CMK (cell line): ENCODE data around the gene BASP1.
"Not testable (repeated sequence)": the region's sequence is repeated elsewhere in the genome, so short reads cannot be mapped to it uniquely, and the experiment has no call there.

Experiments used
- DNase-seq: peaks from one replicate; pipeline ENCODE4 v3.0.0-alpha.2; 2010; ENCODE audit warnings: low read depth

Gene BASP1

DNA sequence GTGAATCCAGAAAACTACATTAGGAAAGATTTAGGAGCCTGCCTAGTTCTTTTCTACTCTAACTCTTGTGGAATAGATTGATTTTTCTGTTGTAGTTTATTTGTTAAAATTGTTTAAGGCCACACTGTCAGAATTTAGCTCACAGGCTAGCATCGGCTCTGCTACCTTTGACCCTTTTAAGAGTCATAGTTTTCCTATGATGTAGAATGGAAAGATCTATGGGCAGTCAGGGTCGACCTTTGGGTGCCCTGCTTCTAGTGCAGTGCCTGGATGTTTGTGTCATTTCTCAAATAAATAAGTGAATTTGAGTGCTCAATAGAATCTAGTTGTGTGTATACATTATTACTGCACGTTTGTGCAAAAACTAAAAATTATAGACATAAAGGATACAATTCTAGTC is 38.7 kb downstream of the BASP1 start:
- no peak for DNase-seq

DNA sequence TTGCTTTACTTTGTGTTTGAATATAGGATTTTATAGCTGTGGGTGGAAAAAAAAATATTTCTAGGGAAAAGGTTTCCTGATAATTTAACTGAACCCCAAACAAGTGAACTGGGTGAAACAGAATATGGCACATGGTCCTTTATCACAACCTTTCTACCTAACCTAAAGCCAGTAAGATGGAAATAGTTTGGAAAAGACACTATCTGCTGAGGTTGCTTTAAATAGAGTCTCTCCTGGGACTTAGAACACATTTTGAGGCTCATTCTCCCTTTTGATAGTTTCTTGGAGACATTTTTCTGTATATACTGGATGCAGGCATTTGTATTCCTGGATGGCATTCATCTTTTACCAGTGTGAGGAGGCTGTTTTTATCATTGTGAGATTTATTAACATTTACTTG is 39.4 kb downstream of the BASP1 start:
- DNase-seq, result no peak

DNA sequence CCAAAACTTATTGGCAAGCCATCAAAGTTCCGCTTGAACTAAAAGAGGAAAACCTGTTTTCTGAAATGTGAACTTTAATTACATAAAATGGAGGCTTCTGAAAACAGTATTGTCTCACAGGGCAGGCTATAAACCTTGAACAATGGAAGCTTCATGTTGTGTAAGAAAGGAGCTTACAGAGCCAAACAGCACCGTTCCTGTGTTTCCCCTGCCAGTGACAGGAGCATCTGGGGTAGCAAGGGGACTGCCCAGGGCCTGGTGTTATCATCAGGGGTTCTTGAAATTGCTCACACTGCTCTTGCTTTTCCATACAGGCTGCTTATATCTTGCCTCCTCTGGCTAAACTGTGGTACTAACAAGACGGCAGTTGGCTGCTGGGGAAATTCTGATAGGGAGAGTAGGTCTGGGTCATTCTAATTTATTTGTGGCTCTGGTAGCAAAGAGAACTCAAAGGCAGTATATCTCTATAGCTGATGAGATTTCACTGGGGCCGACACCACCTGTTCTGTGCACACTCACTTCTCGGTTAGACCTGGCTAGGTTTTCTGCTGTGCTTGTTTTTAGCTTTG is 40.4 kb downstream of the BASP1 start:
- no peak for DNase-seq

DNA sequence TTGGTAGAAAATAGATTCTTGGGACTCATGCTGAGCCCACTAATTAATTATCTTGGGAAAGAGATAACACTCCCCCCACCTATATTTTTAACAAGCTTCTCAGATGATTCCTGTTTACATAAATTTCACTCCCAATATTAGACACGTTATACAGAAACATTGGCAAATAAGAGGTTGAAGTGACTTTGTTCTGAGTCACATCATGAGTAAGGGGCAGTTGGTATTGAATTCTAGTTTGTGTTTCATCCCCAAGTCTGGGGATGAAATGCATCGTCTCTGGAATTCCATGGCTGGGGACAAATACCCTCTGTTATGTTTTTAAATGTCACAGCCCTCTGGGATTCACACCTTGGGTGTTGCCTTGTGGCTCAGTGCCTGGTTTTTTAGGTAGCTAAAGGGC is 41.0 kb downstream of the BASP1 start:
- no peak for DNase-seq

DNA sequence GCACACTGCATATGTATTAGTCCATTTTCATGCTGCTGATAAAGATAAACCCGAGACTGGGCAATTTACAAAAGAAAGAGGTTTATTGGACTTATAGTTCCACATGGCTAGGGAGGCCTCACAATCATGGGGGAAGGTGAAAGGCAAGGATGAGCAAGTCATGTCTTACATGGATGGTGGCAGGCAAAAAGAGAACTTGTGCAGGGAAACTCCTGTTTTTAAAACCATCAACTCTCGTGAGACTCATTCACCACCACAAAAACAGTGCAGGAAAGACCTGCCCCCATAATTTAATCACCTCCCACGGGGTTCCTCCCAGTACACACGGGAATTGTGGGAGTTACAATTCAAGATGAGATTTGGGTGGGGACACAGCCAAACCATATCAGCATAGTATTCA is 41.6 kb downstream of the BASP1 start:
- DNase-seq, result not testable (repeated sequence)

DNA sequence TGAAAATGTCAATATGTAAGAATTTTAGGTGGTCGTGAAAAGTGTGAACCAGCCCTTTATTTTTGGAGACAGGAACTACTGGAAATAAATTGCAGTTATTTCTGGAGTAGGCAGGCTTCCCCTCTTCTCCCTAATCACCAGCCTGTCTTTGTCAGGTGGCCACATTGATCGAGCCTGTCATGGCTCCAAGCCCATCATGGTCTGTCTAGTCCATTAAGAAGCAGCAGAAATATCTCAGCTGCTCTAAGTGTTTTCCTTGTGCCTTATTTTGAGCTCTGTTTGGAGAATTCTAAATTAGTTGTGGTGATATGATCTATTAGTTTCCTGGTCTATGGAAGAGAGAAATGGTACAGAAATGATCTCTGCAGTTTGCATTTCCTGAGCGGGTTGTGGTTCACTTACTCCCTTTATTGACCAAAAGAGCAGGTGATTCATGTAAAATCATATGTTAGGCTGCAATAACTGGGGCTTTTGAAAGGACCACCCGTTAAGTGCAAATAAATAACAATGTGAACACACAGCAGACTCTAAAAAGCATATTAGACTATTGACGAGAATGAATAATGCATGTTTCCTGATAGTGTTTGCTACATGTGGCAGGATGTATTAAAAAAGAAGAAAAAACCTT is 42.3 kb downstream of the BASP1 start:
- no peak for DNase-seq

DNA sequence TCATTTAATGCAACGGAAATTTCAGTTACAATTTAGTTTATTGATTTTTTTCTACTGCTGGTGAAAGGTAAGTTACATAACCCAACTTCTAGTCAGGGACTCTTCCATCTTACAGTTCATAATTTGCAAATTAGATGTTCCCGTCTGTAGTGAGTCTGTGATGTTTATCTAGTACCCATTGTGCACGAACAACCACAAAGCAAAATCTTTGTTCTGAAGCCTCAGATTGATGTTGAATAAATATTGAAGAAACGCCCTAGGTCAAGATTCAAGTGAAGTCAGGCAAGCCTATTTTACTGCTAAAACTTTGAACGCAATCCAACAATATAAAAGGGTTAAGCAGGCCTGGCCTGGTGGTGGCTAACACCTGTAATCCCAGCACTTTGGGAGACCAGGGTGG is 43.1 kb downstream of the BASP1 start:
- DNase-seq, result no peak

DNA sequence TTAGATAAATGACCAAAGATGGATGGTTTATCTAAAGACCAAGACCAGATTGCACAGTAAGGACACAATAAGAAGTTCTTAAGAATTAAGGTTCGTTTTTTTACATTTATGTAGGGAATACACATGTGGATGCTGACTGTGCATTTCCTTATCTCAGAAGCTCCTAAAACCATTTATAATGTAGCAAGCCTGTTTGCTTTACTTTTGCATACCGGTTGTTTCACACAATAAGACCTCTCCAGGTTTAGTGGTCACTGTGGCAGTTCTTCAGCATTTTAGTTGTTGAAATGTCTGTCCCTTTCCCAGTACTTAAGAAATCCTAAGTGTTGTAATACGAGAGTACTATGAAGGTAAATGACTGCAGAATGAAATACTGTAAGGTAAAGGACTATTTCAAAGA is 43.6 kb downstream of the BASP1 start:
- no peak for DNase-seq

DNA sequence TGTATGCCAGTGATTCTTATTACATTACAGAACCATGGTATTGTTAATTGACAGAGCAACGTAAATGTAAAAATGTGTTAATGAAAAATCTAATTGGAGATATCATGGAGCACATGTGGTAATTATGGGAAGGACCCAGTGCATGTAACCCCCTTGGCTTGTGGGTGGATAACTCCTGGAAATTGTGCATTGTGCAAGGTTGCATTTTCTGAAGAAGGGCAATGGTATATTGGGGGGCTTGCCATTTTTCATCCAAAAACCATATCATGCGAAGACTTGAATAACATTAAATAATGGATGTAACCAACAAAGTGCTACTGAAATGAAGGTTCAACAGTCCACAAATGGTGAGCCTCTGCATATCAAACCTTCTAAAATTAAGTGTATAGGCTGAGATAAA is 47.6 kb downstream of the BASP1 start:
- no peak for DNase-seq

DNA sequence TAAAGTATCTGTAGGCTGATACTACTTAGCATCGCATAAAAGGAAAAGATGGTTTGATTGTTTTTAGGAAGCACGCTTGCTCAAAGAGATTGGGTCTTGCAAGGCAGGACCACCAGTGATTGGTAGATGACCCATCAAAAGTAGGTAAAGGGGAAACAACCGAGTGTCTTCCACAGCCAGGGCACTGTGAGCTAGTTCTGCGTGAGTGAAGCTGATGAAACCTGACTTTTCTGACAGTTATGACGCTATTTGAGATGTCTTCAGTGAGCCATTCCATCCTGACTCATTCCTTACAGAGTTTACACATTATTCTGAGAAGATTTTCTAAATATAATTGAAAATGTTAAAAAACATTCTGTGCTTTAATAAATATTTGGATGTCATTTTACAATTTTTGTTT is 49.7 kb downstream of the BASP1 start:
- DNase-seq, result no peak

DNA sequence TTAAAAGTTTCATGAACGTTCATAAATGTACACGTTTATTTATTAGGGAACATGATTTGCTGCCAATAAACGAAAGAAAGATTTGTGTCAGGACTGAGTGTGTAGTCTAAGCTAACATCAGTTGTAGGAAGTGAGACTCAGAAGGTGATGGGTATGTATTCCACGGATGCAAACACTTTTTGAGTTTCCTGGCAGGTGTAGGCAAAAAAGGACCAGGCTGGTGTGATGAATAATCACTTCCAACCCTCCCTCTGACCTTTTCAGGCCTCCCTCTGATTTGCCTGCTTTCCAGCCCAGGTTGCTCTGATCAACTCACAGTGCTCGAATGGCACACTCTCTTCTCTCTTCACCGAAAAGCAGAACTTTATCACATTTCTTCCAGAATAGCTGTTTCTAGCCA is 51.8 kb downstream of the BASP1 start:
- DNase-seq, result no peak

DNA sequence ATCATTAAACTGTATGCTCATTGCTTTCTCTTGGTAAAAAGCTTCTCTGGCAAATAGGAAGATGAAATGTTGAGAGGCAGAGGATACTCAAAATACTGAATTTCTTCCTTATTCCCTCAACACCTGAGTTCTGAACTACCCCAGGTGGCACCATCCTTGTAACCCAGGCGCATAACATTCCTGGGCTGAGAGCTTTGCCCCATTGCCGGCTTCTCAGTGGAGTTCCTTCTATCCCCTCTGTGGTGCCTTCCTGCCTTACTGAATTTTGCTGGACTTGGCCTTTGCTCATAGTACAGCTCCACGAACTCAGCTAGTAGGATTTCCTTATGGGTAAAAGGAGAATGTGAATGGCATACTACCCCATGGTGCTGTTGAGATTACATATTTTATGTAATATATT is 54.7 kb downstream of the BASP1 start:
- DNase-seq, result no peak

DNA sequence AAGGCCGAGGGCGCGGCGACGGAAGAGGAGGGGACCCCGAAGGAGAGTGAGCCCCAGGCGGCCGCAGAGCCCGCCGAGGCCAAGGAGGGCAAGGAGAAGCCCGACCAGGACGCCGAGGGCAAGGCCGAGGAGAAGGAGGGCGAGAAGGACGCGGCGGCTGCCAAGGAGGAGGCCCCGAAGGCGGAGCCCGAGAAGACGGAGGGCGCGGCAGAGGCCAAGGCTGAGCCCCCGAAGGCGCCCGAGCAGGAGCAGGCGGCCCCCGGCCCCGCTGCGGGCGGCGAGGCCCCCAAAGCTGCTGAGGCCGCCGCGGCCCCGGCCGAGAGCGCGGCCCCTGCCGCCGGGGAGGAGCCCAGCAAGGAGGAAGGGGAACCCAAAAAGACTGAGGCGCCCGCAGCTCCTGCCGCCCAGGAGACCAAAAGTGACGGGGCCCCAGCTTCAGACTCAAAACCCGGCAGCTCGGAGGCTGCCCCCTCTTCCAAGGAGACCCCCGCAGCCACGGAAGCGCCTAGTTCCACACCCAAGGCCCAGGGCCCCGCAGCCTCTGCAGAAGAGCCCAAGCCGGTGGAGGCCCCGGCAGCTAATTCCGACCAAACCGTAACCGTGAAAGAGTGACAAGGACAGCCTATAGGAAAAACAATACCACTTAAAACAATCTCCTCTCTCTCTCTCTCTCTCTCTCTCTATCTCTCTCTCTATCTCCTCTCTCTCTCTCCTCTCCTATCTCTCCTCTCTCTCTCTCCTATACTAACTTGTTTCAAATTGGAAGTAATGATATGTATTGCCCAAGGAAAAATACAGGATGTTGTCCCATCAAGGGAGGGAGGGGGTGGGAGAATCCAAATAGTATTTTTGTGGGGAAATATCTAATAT is 58.1 kb downstream of the BASP1 start:
- no peak for DNase-seq

DNA sequence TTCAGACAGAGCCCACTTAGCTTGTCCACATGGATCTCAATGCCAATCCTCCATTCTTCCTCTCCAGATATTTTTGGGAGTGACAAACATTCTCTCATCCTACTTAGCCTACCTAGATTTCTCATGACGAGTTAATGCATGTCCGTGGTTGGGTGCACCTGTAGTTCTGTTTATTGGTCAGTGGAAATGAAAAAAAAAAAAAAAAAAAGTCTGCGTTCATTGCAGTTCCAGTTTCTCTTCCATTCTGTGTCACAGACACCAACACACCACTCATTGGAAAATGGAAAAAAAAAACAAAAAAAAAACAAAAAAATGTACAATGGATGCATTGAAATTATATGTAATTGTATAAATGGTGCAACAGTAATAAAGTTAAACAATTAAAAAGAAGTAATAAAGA is 59.0 kb downstream of the BASP1 start:
- DNase-seq, result no peak

DNA sequence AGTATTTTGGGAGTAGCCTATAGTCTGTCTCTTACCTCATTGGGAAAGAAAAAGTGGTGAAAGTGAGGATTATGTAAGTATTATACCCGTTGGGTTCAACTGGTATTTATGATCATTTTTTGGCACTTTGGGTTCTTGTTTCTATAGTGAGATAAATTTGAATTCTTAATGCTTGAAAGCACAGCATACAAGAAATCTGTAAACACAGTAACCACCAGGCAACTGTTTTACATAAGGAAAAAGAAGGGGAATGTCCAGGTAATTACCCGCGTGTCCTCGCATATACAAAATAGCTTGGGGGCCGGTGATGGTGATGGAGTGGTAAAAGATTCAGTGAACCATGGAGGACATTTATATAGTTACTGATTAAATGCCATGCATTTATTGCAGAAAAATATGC is 60.5 kb downstream of the BASP1 start:
- no peak for DNase-seq

DNA sequence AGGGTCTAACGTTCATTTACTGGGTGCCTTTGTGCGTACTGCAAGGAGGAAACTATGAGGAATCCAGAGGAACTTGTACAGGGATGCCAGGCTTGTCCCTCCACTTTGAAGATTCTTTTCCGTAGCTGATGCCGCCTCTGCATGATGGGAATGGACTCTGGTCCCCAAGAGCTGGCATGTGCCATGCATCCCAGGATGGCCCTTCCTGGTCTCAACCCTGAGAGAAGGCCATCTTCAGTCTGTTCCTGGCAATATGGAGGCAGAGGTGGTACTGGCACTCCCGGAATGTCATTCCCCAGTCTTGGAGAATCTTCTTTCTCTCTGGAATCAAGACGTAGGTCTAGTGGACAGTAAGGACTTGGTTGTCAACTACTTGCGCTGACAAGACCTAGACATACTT is 61.5 kb downstream of the BASP1 start:
- no peak for DNase-seq

DNA sequence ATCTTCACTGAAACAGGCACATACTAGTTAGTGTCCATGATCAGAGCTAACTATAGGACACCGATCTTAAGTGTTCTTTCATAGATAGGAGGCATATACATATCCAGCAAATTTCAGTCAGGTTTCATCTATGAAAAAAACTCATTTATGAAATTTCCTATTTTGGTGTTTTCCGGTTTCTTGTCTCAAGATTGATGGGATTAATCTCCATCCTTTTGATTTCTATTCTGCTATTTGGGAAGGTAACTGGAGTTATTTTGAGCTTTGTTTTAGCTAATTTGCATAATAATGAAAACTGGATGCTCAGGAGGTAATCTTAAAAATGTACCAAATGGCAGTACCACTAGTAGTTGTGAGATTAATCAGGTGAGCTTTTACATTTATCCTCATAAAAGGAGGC is 62.1 kb downstream of the BASP1 start:
- no peak for DNase-seq

DNA sequence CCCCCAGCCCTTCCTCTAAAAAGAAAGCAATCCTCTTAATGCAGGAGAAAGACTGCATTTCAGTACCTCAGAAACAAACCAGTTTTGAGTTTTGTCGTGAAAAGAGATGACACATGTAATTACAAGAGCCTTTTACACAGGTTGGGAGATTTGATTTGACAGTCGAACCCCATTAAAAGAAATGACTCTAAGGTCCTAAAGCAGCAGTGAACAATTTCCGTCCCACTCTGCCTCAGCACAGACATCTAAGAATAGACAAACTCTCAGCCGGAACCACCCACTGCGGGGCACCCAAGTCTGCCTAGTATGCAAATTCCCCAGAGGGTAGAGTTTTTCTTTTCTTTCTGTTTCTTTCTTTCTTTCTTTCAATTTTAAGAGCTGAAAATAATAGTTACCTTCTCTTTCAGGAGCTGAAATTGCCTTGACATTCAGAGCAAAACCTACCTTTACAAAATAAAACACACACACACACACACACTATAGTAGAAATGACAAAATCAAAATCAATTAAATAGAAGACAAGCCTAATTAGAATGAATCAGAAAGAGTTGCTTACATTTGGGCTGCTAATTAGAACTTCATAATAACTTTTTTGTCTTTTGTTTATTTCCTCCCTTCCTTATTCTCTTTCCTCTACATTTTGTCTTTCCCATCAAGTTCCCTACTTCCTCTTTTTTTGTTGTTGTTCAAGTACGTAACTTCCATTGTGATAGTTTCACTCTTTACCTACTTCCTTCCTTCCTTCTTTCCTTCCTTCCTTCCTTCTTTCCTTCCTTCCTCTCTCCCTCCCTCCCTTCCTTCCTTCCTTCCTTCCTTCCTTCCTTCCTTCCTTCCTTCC is 65.1 kb downstream of the BASP1 start:
- DNase-seq, result no peak

DNA sequence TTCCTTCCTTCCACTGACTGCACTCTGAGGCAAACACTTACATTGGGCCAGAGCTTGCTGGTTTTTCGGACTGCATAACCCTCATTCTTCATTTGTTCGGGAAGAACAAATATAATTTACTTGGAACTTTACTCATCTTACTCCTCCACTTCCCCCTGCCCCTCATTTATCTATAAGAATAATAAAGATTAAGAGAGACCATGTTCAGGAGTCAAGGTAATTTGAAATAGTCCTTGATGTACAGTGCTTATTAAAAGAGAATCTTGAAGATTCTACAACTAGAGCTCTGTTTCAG is 65.6 kb downstream of the BASP1 start:
- DNase-seq, result no peak

DNA sequence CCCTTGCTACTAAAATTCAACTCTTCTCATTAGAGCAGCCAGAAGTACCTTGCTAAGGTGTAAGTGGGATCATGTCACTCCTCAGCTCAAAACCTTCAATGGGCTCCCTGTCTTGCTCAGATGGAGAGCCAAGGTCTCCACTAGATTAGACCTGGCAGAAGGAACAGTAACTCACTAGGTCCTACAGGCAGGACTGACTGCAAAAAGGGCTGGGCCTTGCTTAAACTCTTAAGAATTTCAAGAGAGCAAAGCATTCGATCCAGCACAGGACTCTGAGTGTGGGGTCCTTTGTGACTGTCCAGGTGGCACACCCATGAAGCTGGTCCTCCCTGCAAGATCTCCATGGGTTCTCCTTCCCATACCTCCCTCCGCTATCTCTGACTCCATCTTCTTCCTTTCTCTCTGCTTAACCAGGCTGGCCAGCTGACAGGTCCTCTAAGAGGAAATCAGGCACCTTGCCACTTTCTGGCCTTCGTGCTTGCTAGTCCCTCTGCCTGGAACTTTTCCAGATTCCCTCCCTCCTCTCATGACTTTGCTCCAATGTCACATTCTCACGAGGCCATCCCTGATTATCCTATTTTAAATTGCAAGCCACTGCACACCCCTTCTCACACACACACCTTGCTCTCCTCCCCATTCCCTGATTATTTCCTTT is 70.2 kb downstream of the BASP1 start:
- no peak for DNase-seq

DNA sequence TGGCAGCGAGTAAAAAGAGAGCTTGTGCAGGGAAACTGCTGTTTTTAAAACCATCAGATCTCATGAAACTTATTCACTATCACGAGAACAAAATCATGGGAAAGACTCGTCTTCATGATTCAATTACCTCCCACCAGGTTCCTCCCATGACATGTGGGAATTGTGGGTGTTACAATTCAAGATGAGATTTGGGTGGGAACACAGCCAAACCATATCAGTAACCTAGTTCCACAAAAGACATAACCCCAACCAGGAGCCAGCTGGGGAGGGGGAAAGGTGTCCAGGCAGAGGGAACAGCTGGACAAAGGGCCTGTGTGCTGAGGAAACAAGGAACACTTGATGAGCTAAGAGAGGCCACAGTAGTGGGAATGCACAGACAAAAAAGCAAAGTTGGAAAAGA is 71.1 kb downstream of the BASP1 start:
- no peak for DNase-seq
